Mucosa of gallbladder (tissue), 1 donor: ENCODE data around the gene SPEF1. TPM values are rescaled to one million over a fixed set of nuclear protein-coding genes. Genes with fewer than 3 reads are reported as not detected.
A peak's percentile ranks its signal among the peaks of the same experiment; 100 is the strongest.
"Not testable (repeated sequence)": the region's sequence is repeated elsewhere in the genome, so short reads cannot be mapped to it uniquely, and the experiment has no call there.

Experiments
- DNase-seq: peaks from one replicate; pipeline ENCODE4 v3.0.0-alpha.2; 2020; ENCODE audit warnings: low spot score
- total RNA-seq: library from RNA; stranded (reverse); gene quantifications from one replicate; pipeline ENCODE4 v1.2.1, GENCODE V29; 2021
- donor health status: DM: no; HTN: no; CAD: no.

SPEF1 gene
- total RNA-seq, 1 donor from 2014 or later = 0.75 TPM

GRCh38 chr20:3808544-3808943 is 27.3 kb upstream of the SPEF1 start:
- no peak for DNase-seq

GRCh38 chr20:3804781-3805180 is 23.5 kb upstream of the SPEF1 start:
- DNase-seq = no peak

- no peak for DNase-seq
These were observed 23.1 kb upstream of the SPEF1 start for GRCh38 chr20:3804254-3804751.

GRCh38 chr20:3803854-3804253 is 22.6 kb upstream of the SPEF1 start:
- DNase-seq = no peak

- no peak for DNase-seq
These were observed 22.0 kb upstream of the SPEF1 start for GRCh38 chr20:3803289-3803688.

- no peak for DNase-seq
These were observed 21.4 kb upstream of the SPEF1 start for GRCh38 chr20:3802524-3803239.

GRCh38 chr20:3801846-3802245 is 20.6 kb upstream of the SPEF1 start:
- no peak for DNase-seq

GRCh38 chr20:3801299-3801698 is 20.1 kb upstream of the SPEF1 start:
- no peak for DNase-seq

GRCh38 chr20:3800878-3801260 is 19.6 kb upstream of the SPEF1 start:
- DNase-seq = no peak

- no peak for DNase-seq
These were observed 19.1 kb upstream of the SPEF1 start for GRCh38 chr20:3800256-3800877.

- no peak for DNase-seq
These were observed 17.6 kb upstream of the SPEF1 start for GRCh38 chr20:3798908-3799248.

GRCh38 chr20:3798373-3798768 is 17.1 kb upstream of the SPEF1 start:
- DNase-seq = no peak

- no peak for DNase-seq
These were observed 16.5 kb upstream of the SPEF1 start for GRCh38 chr20:3797592-3798372.

- no peak for DNase-seq
These were observed 15.9 kb upstream of the SPEF1 start for GRCh38 chr20:3797226-3797545.

- DNase-seq = no peak
These were observed 15.4 kb upstream of the SPEF1 start for GRCh38 chr20:3796477-3797225.

- DNase-seq = peak; percentile 94
These were observed 14.5 kb upstream of the SPEF1 start, which contains the start of gene CDC25B for GRCh38 chr20:3795511-3796468. TSS of gene CDC25B (plus strand) at chr20:3796310. CDS start at chr20:3796532, 222 bp downstream.

- no peak for DNase-seq
These were observed 13.6 kb upstream of the SPEF1 start for GRCh38 chr20:3794701-3795420.

GRCh38 chr20:3794168-3794567 is 12.9 kb upstream of the SPEF1 start:
- DNase-seq = not testable (repeated sequence)

- not testable (repeated sequence) for DNase-seq
These were observed 8.0 kb upstream of the SPEF1 start for GRCh38 chr20:3789201-3789600.

- no peak for DNase-seq
These were observed 7.5 kb upstream of the SPEF1 start for GRCh38 chr20:3788685-3789155.
